ENCODE measurements around the gene EPC2. TPM values are rescaled to one million over a fixed set of nuclear protein-coding genes. Genes with fewer than 3 reads are reported as not detected.

Gene EPC2
- polyA plus RNA-seq, 1 experiment, result 24.7 TPM

GRCh38 chr2:148720501-148721001 is 76.0 kb downstream of the EPC2 start:
- H3K4me3 ChIP-seq (ENCODE audit: low read depth, low read length), result no peak overlapping the region; the same call in 1 of the 2 replicates
- no peaks in the 10 kb centered on the region for H3K27me3 ChIP-seq (ENCODE audit: control insufficient read depth, insufficient read depth, low read length)
- no peak for DNase-seq (ENCODE audit: low read depth, low spot score)
- ChIA-PET POLR2A (no interaction called here), CTCF (interaction anchor here (0.6 kb wide), 1 partner anchor 152 kb away, joined by 4 read pairs; no protein-coding TSS in a partner anchor)
- no peaks in the 10 kb centered on the region for H3K9me3 ChIP-seq (ENCODE audit: control insufficient read depth, insufficient read depth, low read length)
- H3K27ac ChIP-seq (ENCODE audit: low read depth, low read length), result no peak overlapping the region
- TF ChIP-seq, protein P1, sequence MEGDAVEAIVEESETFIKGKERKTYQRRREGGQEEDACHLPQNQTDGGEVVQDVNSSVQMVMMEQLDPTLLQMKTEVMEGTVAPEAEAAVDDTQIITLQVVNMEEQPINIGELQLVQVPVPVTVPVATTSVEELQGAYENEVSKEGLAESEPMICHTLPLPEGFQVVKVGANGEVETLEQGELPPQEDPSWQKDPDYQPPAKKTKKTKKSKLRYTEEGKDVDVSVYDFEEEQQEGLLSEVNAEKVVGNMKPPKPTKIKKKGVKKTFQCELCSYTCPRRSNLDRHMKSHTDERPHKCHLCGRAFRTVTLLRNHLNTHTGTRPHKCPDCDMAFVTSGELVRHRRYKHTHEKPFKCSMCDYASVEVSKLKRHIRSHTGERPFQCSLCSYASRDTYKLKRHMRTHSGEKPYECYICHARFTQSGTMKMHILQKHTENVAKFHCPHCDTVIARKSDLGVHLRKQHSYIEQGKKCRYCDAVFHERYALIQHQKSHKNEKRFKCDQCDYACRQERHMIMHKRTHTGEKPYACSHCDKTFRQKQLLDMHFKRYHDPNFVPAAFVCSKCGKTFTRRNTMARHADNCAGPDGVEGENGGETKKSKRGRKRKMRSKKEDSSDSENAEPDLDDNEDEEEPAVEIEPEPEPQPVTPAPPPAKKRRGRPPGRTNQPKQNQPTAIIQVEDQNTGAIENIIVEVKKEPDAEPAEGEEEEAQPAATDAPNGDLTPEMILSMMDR (IDR thresholded peaks at IDR 0.05; ENCODE audit: low read depth, low read length), result no peak

DNA sequence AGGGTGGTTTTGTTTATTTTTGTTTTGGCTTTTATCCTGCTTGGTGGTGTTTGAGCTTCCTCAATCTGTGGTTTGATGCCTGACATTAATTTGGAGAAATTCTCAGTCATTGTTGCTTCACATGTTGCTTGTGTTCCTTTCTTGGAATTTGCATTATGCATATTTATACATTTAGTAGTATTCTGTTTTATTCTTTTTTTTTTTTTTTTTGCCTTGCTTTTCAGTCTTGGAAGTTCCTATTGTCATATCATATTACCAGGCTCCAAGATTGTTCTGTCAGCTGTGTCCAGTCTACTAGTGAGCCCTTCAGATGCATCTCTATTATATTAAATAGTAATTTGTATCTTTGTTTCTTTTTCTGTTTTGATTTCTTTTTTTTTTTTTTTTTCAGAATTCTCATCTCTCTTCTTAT is 77.0 kb downstream of the EPC2 start:
- TF ChIP-seq, protein P1 (IDR thresholded peaks at IDR 0.05; ENCODE audit: low read depth, low read length), result no peak
- Histone ChIP-seq H3K27ac (ENCODE audit: low read depth, low read length) (no peak overlapping the region), H3K9me3 (ENCODE audit: control insufficient read depth, insufficient read depth, low read length) (no peaks in the 10 kb centered on the region), H3K4me3 (ENCODE audit: low read depth, low read length) (no peak overlapping the region), H3K27me3 (ENCODE audit: control insufficient read depth, insufficient read depth, low read length) (no peaks in the 10 kb centered on the region)
- no peak for DNase-seq (ENCODE audit: low read depth, low spot score)
- ChIA-PET POLR2A (interaction anchor here (0.7 kb wide), 2 partner anchors 34 to 261 kb away, joined by 6 read pairs; no protein-coding TSS in a partner anchor), CTCF (interaction anchor here (0.6 to 1.4 kb wide), 5 partner anchors 26 to 208 kb away, joined by 3 to 5 read pairs (median 4); no protein-coding TSS in a partner anchor)

DNA sequence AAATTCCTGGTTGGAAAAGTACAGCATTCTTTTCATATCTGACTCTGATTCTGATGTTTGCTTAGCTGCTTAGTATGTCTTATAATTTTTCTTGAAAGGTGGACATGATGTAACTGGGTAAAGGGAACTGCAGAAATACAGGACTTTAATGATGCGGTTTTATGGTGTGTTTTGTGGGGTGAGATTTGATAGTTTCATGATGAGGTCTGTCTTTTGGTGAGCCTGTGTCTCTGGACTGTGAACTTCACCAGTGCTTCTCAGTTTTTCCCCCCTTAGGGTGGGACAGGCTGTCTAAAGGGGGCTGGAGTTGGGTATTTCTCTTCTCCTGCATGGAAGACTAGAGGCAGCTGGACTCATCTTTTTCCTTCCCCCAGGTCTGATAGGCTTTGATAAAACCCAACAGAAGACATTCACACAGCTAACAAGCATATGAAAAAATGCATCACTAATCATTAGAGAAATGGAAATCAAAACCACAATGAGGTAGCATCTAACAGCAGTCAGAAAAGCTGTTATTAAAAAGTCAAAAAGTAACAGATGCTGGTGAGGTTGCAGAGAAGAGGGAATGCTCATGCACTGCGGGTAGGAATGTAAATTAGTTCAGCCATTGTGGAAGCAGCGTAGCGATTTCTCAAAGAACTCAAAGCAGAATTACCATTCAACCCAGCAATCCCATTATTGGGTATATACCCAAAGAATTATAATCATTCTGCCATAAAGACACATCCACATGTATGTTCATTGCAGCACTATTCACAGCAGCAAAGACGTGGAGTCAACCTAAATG is 77.6 kb downstream of the EPC2 start:
- DNase-seq (ENCODE audit: low read depth, low spot score), result no peak
- Histone ChIP-seq H3K9me3 (ENCODE audit: control insufficient read depth, insufficient read depth, low read length) (no peaks in the 10 kb centered on the region), H3K27me3 (ENCODE audit: control insufficient read depth, insufficient read depth, low read length) (no peaks in the 10 kb centered on the region), H3K4me3 (ENCODE audit: low read depth, low read length) (no peak overlapping the region), H3K27ac (ENCODE audit: low read depth, low read length) (no peak overlapping the region)
- POLR2A ChIA-PET, result no interaction called here
- CTCF ChIA-PET, result interaction anchor here (0.6 to 1.4 kb wide), 2 partner anchors 32 to 207 kb away, joined by 3 to 4 read pairs; no protein-coding TSS in a partner anchor
- TF ChIP-seq, protein P1 (IDR thresholded peaks at IDR 0.05; ENCODE audit: low read depth, low read length), result no peak

DNA sequence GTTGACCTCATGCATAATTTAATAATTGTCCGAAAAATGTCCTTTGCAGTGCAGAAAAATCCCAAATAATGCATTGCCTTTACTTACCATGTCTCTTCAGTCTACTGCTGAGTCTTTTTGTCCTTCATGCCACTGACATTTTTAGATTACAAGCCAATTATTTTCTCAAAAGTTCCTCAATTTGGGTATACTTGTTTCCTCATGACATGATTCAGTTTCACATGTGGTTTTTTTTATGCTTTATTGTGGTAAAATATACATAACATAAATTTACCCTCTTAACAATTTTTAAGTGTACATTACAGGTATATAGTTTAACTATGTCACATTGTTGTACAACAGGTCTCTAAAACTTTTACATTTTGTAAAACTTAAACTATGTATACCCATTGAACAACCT is 81.0 kb downstream of the EPC2 start:
- Histone ChIP-seq H3K4me3 (ENCODE audit: low read depth, low read length) (no peak overlapping the region), H3K9me3 (ENCODE audit: control insufficient read depth, insufficient read depth, low read length) (no peaks in the 10 kb centered on the region), H3K27me3 (ENCODE audit: control insufficient read depth, insufficient read depth, low read length) (no peaks in the 10 kb centered on the region), H3K27ac (ENCODE audit: low read depth, low read length) (no peak overlapping the region)
- TF ChIP-seq, protein P1 (IDR thresholded peaks at IDR 0.05; ENCODE audit: low read depth, low read length), result no peak
- ChIA-PET CTCF (no interaction called here), POLR2A (no interaction called here)
- no peak for DNase-seq (ENCODE audit: low read depth, low spot score)

GRCh38 chr2:148726228-148726627 is 81.7 kb downstream of the EPC2 start:
- Histone ChIP-seq H3K27me3 (ENCODE audit: control insufficient read depth, insufficient read depth, low read length) (no peaks in the 10 kb centered on the region), H3K4me3 (ENCODE audit: low read depth, low read length) (no peak overlapping the region), H3K9me3 (ENCODE audit: control insufficient read depth, insufficient read depth, low read length) (no peaks in the 10 kb centered on the region), H3K27ac (ENCODE audit: low read depth, low read length) (no peak overlapping the region)
- ChIA-PET CTCF (no interaction called here), POLR2A (no interaction called here)
- TF ChIP-seq, protein P1 (IDR thresholded peaks at IDR 0.05; ENCODE audit: low read depth, low read length), result no peak
- no peak for DNase-seq (ENCODE audit: low read depth, low spot score)

Data from AG04450 (cell line).